Sigmoid colon (tissue), 4 donors: ENCODE results near the gene APLNR.

Source experiments
- CTCF ChIP-seq, 4 experiments: fragments of 450-650 bp in 3 of 4; fragments of 200-600 bp in 1 of 4; IDR thresholded peaks; one replicate each; pipeline ENCODE4 v1.5.1; 2016 to 2019; ENCODE audit warnings: antibody characterized with exemption in 4 of 4, mild to moderate bottlenecking in 3 of 4, moderate library complexity in 2 of 4
- POLR2AphosphoS5 ChIP-seq, 4 donors: sonication (generic); formaldehyde crosslinking; IDR thresholded peaks; one replicate each; pipeline ENCODE4 v1.6.1; 2017; ENCODE audit warnings: antibody characterized with exemption in 4 of 4

- TF ChIP-seq POLR2AphosphoS5 (IDR thresholded peaks at IDR 0.05), result no peak
- no peak for TF ChIP-seq CTCF (IDR thresholded peaks at IDR 0.05)
Measured at GRCh38 chr11:57214098-57214417, 23.0 kb downstream of the APLNR start.
